Sigmoid colon (tissue), 7 donors: ENCODE data around the gene GPR33. TPM values are rescaled to one million over a fixed set of nuclear protein-coding genes. Genes with fewer than 3 reads are reported as not detected.
A peak's percentile ranks its signal among the peaks of the same experiment; 100 is the strongest.
"Not testable (repeated sequence)": the region's sequence is repeated elsewhere in the genome, so short reads cannot be mapped to it uniquely, and the experiment has no call there.

Source experiments
- DNase-seq: peaks from one replicate; pipeline ENCODE4 v3.0.0-alpha.2; 2019
- H3K27ac ChIP-seq, 4 donors: fragments of 200-600 bp; sonication (generic); one replicate each; pipeline ENCODE4 v1.5.1; 2016 to 2019; ENCODE audit warnings: mild to moderate bottlenecking in 1 of 4
- H3K27me3 ChIP-seq, 3 donors: fragments of 200-600 bp; sonication (generic); one replicate each; pipeline ENCODE4 v1.5.1; 2019; ENCODE audit warnings: mild to moderate bottlenecking in 1 of 3
- H3K36me3 ChIP-seq, 4 donors: fragments of 200-600 bp; sonication (generic); one replicate each; pipeline ENCODE4 v1.5.1; 2016 to 2019
- H3K4me1 ChIP-seq, 4 donors: fragments of 200-600 bp; sonication (generic); one replicate each; pipeline ENCODE4 v1.5.1; 2017 to 2019
- H3K4me3 ChIP-seq, 4 donors: fragments of 200-600 bp; sonication (generic); one replicate each; pipeline ENCODE4 v1.5.1; 2017 to 2019; ENCODE audit warnings: mild to moderate bottlenecking in 2 of 4, moderate library complexity in 1 of 4
- H3K9me3 ChIP-seq, 4 donors: fragments of 200-600 bp in 3 of 4; sonication (generic) in 3 of 4; one replicate each; pipeline versions ENCODE4 v1.5.1 to v1.6.1; 2013 to 2019
- EP300 ChIP-seq, 4 donors: sonication (generic); formaldehyde crosslinking; IDR thresholded peaks; one replicate each; pipeline ENCODE4 v1.6.1; 2017; ENCODE audit warnings: antibody characterized with exemption in 4 of 4
- POLR2A ChIP-seq, 2 donors: fragments of 450-650 bp; IDR thresholded peaks; one replicate each; pipeline ENCODE4 v1.6.1; 2016; ENCODE audit warnings: antibody characterized with exemption in 2 of 2, mild to moderate bottlenecking in 2 of 2, moderate library complexity in 2 of 2
- POLR2AphosphoS5 ChIP-seq, 4 donors: sonication (generic); formaldehyde crosslinking; IDR thresholded peaks; one replicate each; pipeline ENCODE4 v1.6.1; 2017; ENCODE audit warnings: antibody characterized with exemption in 4 of 4
- WGBS, 2 donors: extraction: QIAGEN DNeasy Blood & Tissue Kit; methylation state at CpG; one replicate each; pipeline ENCODE4 v1.1.7; 2013; 5-methylcytosine and 5-hydroxymethylcytosine counted together
- intact Hi-C: fragments of 100-400 bp; cut with DNase I; formaldehyde crosslinking; loops from one replicate; pipeline ENCODE4 v1.15.1; 2023
- polyA plus RNA-seq, 3 donors: library from polyadenylated mRNA; stranded (reverse); fragments of 200-250 nt; gene quantifications; one replicate each; pipeline ENCODE4 v1.2.3, GENCODE V29; 2013
- total RNA-seq, 4 donors: library from RNA; depleted of rRNA; stranded (reverse); fragments of >200 nt; gene quantifications; one replicate each; pipeline ENCODE4 v1.1.0, GENCODE V29; 2016
- TF ChIP-seq, protein P1 (sequence below), 4 experiments: fragments of 450-650 bp in 3 of 4; fragments of 200-600 bp in 1 of 4; IDR thresholded peaks; one replicate each; pipeline ENCODE4 v1.5.1; 2016 to 2019; ENCODE audit warnings: antibody characterized with exemption in 4 of 4, mild to moderate bottlenecking in 3 of 4, moderate library complexity in 2 of 4
- donor health status: healthy with polysubstance abuse.
- donor health status: Bipolar disorder and iron deficiency.
- donor health status: healthy.

The GPR33 gene
- total and polyA plus RNA-seq, 7 donors, result not detected

DNA sequence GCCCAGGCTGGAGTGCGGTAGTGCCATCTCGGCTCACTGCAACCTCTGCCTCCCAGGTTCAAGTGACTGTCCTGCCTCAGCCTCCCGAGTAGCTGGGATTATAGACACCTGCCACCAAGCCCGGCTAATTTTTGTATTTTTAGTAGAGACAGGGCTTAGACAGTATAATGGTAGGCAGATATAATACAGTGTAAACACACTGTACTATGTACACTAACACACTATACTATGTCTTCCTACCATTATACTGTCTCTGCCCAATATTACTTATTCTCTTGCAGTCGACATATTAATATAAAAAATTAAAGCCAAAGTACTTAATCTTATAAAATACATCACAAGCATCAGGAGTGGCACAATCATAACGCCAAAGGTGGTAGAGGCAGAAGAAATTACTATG is 45.6 kb downstream of the GPR33 start:
- H3K27me3 ChIP-seq, result no peaks in the 10 kb centered on the region

DNA sequence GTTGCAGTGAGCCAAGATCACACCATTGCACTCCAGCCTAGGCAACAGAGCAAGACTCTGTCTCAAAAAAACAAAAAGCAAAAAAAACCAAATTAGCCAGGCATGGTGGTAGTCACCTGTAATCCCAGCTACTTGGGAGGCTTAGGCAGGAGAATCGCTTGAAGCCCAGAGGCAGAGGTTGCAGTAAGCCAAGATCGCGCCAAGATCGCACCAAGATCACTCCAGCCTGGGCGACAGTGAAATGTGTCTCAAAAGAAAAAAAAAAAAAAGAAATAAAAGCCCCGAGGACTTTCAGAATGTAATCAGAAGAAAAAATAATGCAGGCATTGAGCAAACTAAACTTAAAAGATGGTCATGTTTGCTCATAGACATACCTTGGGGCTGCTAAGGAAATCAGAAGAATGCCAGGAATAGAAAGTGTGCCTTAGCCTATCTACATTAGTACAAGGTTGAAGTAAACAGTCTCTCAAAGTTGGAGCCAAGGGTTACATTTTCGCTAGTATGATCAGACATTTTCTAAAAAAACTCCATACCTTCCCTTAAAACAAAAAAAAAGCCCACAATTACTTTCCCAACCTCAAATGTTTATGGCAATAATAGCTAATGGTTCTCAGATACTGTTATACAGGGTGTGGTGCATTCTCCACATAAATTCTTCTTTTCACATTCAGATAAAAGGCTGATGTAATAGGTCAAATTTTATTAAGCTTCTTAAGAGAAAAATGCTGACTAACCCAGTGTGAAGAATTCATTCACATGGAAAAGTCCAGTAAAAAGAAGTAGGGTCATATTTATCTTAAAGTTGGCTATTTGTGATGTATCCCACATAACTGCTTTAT is 46.3 kb downstream of the GPR33 start:
- H3K27ac ChIP-seq, result peak overlapping the region in 3 of 4 donors; percentile 2 to 56 (median 51)
- 88 to 95% methylated on average over 7 of the region's 7 CpGs for WGBS, 2 donors
- H3K9me3 ChIP-seq, result no peaks in the 10 kb centered on the region
- intact Hi-C loops, result no loop called here
- H3K4me1 ChIP-seq, result peaks cover 0 to 15% (median 7%) of the 10 kb centered on the region in 4 donors
- no peaks in the 10 kb centered on the region for H3K27me3 ChIP-seq
- H3K36me3 ChIP-seq, result peaks cover 0 to 2% (median 0%) of the 10 kb centered on the region in 4 donors
- TF ChIP-seq, protein P1, sequence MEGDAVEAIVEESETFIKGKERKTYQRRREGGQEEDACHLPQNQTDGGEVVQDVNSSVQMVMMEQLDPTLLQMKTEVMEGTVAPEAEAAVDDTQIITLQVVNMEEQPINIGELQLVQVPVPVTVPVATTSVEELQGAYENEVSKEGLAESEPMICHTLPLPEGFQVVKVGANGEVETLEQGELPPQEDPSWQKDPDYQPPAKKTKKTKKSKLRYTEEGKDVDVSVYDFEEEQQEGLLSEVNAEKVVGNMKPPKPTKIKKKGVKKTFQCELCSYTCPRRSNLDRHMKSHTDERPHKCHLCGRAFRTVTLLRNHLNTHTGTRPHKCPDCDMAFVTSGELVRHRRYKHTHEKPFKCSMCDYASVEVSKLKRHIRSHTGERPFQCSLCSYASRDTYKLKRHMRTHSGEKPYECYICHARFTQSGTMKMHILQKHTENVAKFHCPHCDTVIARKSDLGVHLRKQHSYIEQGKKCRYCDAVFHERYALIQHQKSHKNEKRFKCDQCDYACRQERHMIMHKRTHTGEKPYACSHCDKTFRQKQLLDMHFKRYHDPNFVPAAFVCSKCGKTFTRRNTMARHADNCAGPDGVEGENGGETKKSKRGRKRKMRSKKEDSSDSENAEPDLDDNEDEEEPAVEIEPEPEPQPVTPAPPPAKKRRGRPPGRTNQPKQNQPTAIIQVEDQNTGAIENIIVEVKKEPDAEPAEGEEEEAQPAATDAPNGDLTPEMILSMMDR (IDR thresholded peaks at IDR 0.05), result no peak
- TF ChIP-seq POLR2AphosphoS5 (IDR thresholded peaks at IDR 0.05) (no peak), EP300 (IDR thresholded peaks at IDR 0.05) (no peak), POLR2A (IDR thresholded peaks at IDR 0.05) (no peak)
- DNase-seq, result no peak
- no peak overlapping the region for H3K4me3 ChIP-seq

More for the DNA sequence above, 45.6 kb downstream of the GPR33 start:
- Histone ChIP-seq H3K36me3 (peaks cover 0 to 9% (median 0%) of the 10 kb centered on the region in 4 donors), H3K9me3 (no peaks in the 10 kb centered on the region), H3K27ac (peak overlapping the region in 2 of 4 donors; percentile 51 to 56), H3K4me1 (peaks cover 0 to 15% (median 7%) of the 10 kb centered on the region in 4 donors), H3K4me3 (no peak overlapping the region)
- WGBS, 2 donors, result 93 to 95% methylated on average over 6 of the region's 6 CpGs
- no peak for TF ChIP-seq POLR2AphosphoS5 (IDR thresholded peaks at IDR 0.05)
- TF ChIP-seq, protein P1 (IDR thresholded peaks at IDR 0.05), result no peak
- TF ChIP-seq EP300 (IDR thresholded peaks at IDR 0.05), result no peak
- TF ChIP-seq POLR2A (IDR thresholded peaks at IDR 0.05), result no peak
- DNase-seq, result no peak
- intact Hi-C loops, result no loop called here

DNA sequence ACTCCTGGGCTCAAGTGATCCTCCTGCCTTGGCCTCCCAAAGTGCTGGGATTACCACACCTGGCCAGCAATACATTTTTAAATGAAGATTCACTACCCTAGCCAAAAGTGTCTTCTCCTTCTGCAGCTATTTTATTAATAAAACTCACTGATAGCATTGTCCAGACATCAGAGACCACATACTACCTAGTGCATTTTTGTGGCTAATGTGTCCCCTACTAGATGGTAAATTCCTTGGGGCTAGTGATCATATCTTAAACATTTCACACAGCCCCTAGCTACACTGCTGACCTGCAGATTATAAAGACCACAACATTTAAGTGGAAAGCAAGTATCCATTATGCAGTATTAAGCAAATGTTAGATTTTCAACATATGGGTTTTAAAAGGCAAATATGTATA is 47.6 kb downstream of the GPR33 start:
- Histone ChIP-seq H3K4me3 (no peak overlapping the region), H3K36me3 (no peaks in the 10 kb centered on the region), H3K27me3 (no peaks in the 10 kb centered on the region), H3K4me1 (peaks cover 0 to 20% (median 12%) of the 10 kb centered on the region in 4 donors), H3K9me3 (no peaks in the 10 kb centered on the region), H3K27ac (no peak overlapping the region)
- no peak for TF ChIP-seq EP300 (IDR thresholded peaks at IDR 0.05)
- TF ChIP-seq POLR2AphosphoS5 (IDR thresholded peaks at IDR 0.05), result no peak
- no peak for TF ChIP-seq POLR2A (IDR thresholded peaks at IDR 0.05)
- TF ChIP-seq, protein P1 (IDR thresholded peaks at IDR 0.05), result no peak
- no peak for DNase-seq
- intact Hi-C loops, result no loop called here

DNA sequence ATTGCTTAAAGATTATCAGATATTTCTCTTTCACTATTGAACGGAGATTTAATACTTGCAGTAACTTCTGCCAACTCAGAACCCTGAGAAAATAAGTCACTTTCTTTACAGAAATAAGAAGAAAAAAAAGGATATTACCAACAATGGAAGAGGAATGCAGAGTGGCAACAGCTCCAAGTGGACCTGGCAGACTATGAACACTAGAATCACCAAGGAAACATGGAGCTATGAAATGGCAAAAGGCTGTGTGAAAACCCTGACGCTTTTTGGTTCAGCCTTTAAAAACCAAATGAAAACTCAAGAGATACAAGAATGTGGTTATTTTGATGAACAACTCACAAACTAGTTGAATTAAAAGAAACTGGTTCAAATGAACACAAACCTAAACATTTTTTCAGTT is 48.3 kb downstream of the GPR33 start:
- intact Hi-C loops, result no loop called here
- no peak for DNase-seq
- Histone ChIP-seq H3K4me3 (no peak overlapping the region), H3K27ac (no peak overlapping the region), H3K27me3 (no peaks in the 10 kb centered on the region), H3K9me3 (no peaks in the 10 kb centered on the region), H3K4me1 (peaks cover 0 to 25% (median 18%) of the 10 kb centered on the region in 4 donors), H3K36me3 (no peaks in the 10 kb centered on the region)
- WGBS, 2 donors, result 95 to 96% methylated on average over 2 of the region's 2 CpGs
- TF ChIP-seq, protein P1 (IDR thresholded peaks at IDR 0.05), result no peak
- TF ChIP-seq EP300 (IDR thresholded peaks at IDR 0.05) (no peak), POLR2A (IDR thresholded peaks at IDR 0.05) (no peak), POLR2AphosphoS5 (IDR thresholded peaks at IDR 0.05) (no peak)

DNA sequence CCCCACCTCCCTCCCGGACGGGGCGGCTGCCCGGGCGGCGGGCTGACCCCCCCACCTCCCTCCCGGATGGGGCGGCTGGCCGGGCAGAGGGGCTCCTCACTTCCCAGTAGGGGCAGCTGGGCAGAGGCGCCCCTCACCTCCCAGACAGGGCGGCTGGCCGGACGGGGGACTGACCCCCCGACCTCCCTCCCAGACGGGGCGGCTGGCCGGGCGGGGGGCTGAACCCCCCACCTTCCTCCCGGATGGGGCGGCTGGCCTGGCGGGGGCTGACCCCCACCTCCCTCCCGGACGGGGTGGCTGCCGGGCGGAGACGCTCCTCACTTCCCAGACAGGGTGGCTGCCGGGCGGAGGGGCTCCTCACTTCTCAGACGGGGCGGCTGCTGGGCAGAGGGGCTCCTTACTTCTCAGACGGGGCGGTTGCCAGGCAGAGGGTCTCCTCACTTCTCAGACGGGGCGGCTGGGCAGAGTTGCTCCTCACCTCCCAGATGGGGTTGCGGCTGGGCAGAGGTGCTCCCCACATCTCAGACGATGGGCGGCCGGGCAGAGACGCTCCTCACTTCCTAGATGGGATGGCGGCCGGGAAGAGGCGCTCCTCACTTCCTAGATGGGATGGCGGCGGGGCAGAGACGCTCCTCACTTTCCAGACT is 50.7 kb downstream of the GPR33 start:
- H3K4me1 ChIP-seq, result peaks cover 0 to 27% (median 16%) of the 10 kb centered on the region in 4 donors
- DNase-seq, result peak; percentile 58
- H3K27ac ChIP-seq, H3K36me3 ChIP-seq, H3K4me3 ChIP-seq, H3K9me3 ChIP-seq, intact Hi-C loops, H3K27me3 ChIP-seq: not testable (repeated sequence)
- WGBS, 2 donors, result 92 to 96% methylated on average over 39 to 42 of the region's 45 CpGs
